C4-2B (cell line): ENCODE results near the gene DUOX1.

Source experiments
- ZFX ChIP-seq: fragments of 450-650 bp; IDR thresholded peaks from 2 replicates; pipeline ENCODE4 v1.6.1; 2017
- TF ChIP-seq, protein P1 (sequence below): fragments of 450-650 bp; conservative IDR thresholded peaks from 2 replicates; pipeline ENCODE4 v1.5.1; 2017; ENCODE audit warnings: mild to moderate bottlenecking

- TF ChIP-seq, protein P1, sequence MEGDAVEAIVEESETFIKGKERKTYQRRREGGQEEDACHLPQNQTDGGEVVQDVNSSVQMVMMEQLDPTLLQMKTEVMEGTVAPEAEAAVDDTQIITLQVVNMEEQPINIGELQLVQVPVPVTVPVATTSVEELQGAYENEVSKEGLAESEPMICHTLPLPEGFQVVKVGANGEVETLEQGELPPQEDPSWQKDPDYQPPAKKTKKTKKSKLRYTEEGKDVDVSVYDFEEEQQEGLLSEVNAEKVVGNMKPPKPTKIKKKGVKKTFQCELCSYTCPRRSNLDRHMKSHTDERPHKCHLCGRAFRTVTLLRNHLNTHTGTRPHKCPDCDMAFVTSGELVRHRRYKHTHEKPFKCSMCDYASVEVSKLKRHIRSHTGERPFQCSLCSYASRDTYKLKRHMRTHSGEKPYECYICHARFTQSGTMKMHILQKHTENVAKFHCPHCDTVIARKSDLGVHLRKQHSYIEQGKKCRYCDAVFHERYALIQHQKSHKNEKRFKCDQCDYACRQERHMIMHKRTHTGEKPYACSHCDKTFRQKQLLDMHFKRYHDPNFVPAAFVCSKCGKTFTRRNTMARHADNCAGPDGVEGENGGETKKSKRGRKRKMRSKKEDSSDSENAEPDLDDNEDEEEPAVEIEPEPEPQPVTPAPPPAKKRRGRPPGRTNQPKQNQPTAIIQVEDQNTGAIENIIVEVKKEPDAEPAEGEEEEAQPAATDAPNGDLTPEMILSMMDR, result no peak
- TF ChIP-seq ZFX, result no peak
Observed at GRCh38 chr15:45171912-45172311, 42.1 kb downstream of the DUOX1 start.
